GM18873 (cell line): ENCODE results near the gene SHROOM2.

Source experiments
- ATAC-seq: cut with Tn5 transposase; IDR thresholded peaks from one replicate; pipeline ENCODE4 v1.9.1; 2021; ENCODE audit warnings: mild to moderate bottlenecking, moderate library complexity, moderate number of reproducible peaks; ENCODE audit not compliant: unreplicated experiment, low FRiP score

The SHROOM2 gene

GRCh38 chrX:9927698-9928482, 141.7 kb downstream of the SHROOM2 start:
- ATAC-seq: no peak

GRCh38 chrX:9935436-9935835, 149.2 kb downstream of the SHROOM2 start:
- no peak for ATAC-seq

- no peak for ATAC-seq
Measured at GRCh38 chrX:9937761-9938160, 151.5 kb downstream of the SHROOM2 start.

GRCh38 chrX:9938516-9938915, 152.3 kb downstream of the SHROOM2 start:
- ATAC-seq: no peak

- no peak for ATAC-seq
Measured at GRCh38 chrX:9940421-9940820, 154.2 kb downstream of the SHROOM2 start.

GRCh38 chrX:9942086-9942485, 155.9 kb downstream of the SHROOM2 start:
- ATAC-seq: peak; percentile 94

GRCh38 chrX:9943420-9943819, 157.2 kb downstream of the SHROOM2 start:
- ATAC-seq: no peak

GRCh38 chrX:9947131-9947794, 161.0 kb downstream of the SHROOM2 start:
- ATAC-seq: no peak

- ATAC-seq: no peak
Measured at GRCh38 chrX:9948406-9948805, 162.2 kb downstream of the SHROOM2 start.

- no peak for ATAC-seq
Measured at GRCh38 chrX:9952300-9952699, 166.1 kb downstream of the SHROOM2 start.

GRCh38 chrX:9953396-9953795, 167.2 kb downstream of the SHROOM2 start:
- ATAC-seq: no peak

GRCh38 chrX:9955506-9955905, 169.3 kb downstream of the SHROOM2 start:
- no peak for ATAC-seq

GRCh38 chrX:9957743-9958142, 171.5 kb downstream of the SHROOM2 start:
- ATAC-seq: no peak

GRCh38 chrX:9958183-9958582, 172.0 kb downstream of the SHROOM2 start:
- no peak for ATAC-seq

- ATAC-seq: no peak
Measured at GRCh38 chrX:9961750-9962149, 175.5 kb downstream of the SHROOM2 start.

- ATAC-seq: no peak
Measured at GRCh38 chrX:9966775-9967408, 180.7 kb downstream of the SHROOM2 start, which contains the start of gene CLDN34. Gene CLDN34, plus strand, starts transcription at chrX:9967358. Its CDS starts 0 bp downstream, at chrX:9967358.

- ATAC-seq: no peak
Measured at GRCh38 chrX:9977635-9978034, 191.4 kb downstream of the SHROOM2 start.

GRCh38 chrX:9980401-9980800, 194.2 kb downstream of the SHROOM2 start:
- no peak for ATAC-seq

- no peak for ATAC-seq
Measured at GRCh38 chrX:9980927-9981326, 194.7 kb downstream of the SHROOM2 start.

- ATAC-seq: no peak
Measured at GRCh38 chrX:9983441-9983840, 197.2 kb downstream of the SHROOM2 start.

GRCh38 chrX:9983846-9984245, 197.6 kb downstream of the SHROOM2 start:
- no peak for ATAC-seq
